Prostate gland (tissue), 2 donors: ENCODE measurements around the gene FUCA2.

Experiments used
- CTCF ChIP-seq, 4 experiments: fragments of 200-600 bp in 2 of 4; fragments of 450-650 bp in 2 of 4; sonication (generic) in 2 of 4; IDR thresholded peaks; 1 replicate in 3 of 4; 2 replicates in 1 of 4; pipeline ENCODE4 v1.5.1; 2016 to 2019; ENCODE audit warnings: antibody characterized with exemption in 4 of 4, mild to moderate bottlenecking in 2 of 4, moderate library complexity in 2 of 4
- POLR2A ChIP-seq: fragments of 450-650 bp; IDR thresholded peaks from one replicate; pipeline ENCODE4 v1.6.1; 2016; ENCODE audit warnings: antibody characterized with exemption, mild to moderate bottlenecking
- POLR2AphosphoS5 ChIP-seq: sonication (generic); formaldehyde crosslinking; IDR thresholded peaks from one replicate; pipeline ENCODE4 v1.6.1; 2017; ENCODE audit warnings: antibody characterized with exemption

GRCh38 chr6:143516690-143517446, 5.3 kb upstream of the FUCA2 start:
- TF ChIP-seq POLR2A (no peak), CTCF (IDR thresholded peaks at IDR 0.05) (no peak), POLR2AphosphoS5 (no peak)
